Muscle of leg (tissue), 11 donors: ENCODE results near the gene PCSK1N. TPM values are rescaled to one million over a fixed set of nuclear protein-coding genes. Genes with fewer than 3 reads are reported as not detected.

Experiments
- DNase-seq: peaks from one replicate; pipeline ENCODE4 v3.0.0; 2013
- H3K27ac ChIP-seq: one replicate; pipeline ENCODE4 v1.5.1; 2013; ENCODE audit warnings: mild to moderate bottlenecking, low read length, control low read depth
- H3K27me3 ChIP-seq: one replicate; pipeline ENCODE4 v1.6.1; 2013; ENCODE audit warnings: low read length; ENCODE audit not compliant: control insufficient read depth, insufficient read depth
- H3K36me3 ChIP-seq: one replicate; pipeline ENCODE4 v1.6.1; 2013; ENCODE audit warnings: low read length; ENCODE audit not compliant: control insufficient read depth, insufficient read depth
- H3K4me1 ChIP-seq: one replicate; pipeline ENCODE4 v1.6.1; 2013; ENCODE audit warnings: low read length; ENCODE audit not compliant: control insufficient read depth, insufficient read depth
- H3K4me3 ChIP-seq: one replicate; pipeline ENCODE4 v1.5.1; 2013; ENCODE audit warnings: low read length, control low read depth
- H3K9me3 ChIP-seq: replicated peaks from 2 replicates; pipeline ENCODE4 v1.6.1; 2013; ENCODE audit warnings: low read depth, low read length; ENCODE audit not compliant: control insufficient read depth
- WGBS: methylation state at CpG from one replicate; pipeline ENCODE4 v1.1.5; 2013; ENCODE audit warnings: missing lambda C conversion rate; ENCODE audit not compliant: insufficient coverage; 5-methylcytosine and 5-hydroxymethylcytosine counted together
- polyA plus RNA-seq, 8 donors: library from polyadenylated mRNA; unstranded; fragments of 120-200 nt; gene quantifications; one replicate each; pipeline versions ENCODE4 v1.2.1 to v1.2.3, GENCODE V29; 2013; ENCODE audit warnings: inconsistent platforms in 1 of 8, low replicate concordance in 1 of 8; ENCODE audit not compliant: insufficient read length in 8 of 8, insufficient read depth in 1 of 8
- total RNA-seq: library from RNA; stranded (reverse); fragments of 120-200 nt; gene quantifications from one replicate; pipeline ENCODE4 v1.2.4, GENCODE V29; 2013

The PCSK1N gene
- total and polyA plus RNA-seq, 9 donors: 0.15 to 5.4 (median 0.26) TPM; not detected in 3

- Histone ChIP-seq H3K9me3 (no peaks in the 10 kb centered on the region), H3K27me3 (peaks cover 14% of the 10 kb centered on the region), H3K36me3 (no peaks in the 10 kb centered on the region), H3K4me3 (no peak overlapping the region), H3K27ac (no peak overlapping the region), H3K4me1 (no peaks in the 10 kb centered on the region)
- WGBS: 57% methylated on average over 5 of the region's 5 CpGs
- DNase-seq: no peak
Measured at GRCh38 chrX:48790477-48790876, 44.9 kb downstream of the PCSK1N start.

DNA sequence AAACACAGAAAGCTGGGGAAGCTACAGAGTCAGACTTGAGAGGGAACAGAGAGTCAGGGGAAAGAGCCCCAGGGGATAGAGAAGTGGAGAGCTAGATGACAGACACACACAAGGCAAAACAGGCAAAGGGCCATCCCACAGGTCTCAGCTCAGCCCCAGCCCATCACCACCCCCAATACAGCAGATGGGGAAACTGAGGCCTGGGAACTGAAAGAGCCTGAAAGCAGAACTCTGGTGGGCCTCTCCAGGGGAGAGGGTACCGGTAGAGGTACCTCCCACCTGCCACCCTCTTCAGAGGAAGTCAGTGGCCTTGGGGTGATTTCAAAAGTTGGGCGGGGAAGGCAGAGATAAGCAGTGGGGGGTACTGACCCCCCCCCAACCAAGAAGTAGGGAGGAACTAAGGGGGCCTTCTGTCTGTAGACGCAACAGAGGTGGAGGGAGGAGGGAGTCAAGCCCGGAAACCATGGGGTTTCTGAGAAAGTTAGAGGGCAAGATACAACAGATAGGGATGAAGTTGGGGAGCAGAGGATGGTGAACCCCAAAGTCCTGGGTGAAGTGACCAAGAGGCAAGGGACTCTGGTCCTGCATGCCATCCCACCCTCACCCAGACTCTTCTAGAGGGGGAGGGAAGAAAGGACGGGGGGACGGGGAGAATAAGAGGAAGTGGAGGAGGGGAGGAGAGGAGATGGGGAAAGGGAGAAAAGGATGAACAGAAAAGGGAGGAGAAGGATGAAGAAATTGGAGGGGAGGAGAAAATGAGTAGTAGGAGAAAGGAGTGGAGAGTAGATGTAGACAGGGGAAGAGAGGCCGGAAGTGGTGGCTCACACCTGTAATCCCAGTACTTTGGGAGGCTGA, 45.8 kb downstream of the PCSK1N start:
- Histone ChIP-seq H3K27me3 (peaks cover 12% of the 10 kb centered on the region), H3K36me3 (no peaks in the 10 kb centered on the region), H3K9me3 (no peaks in the 10 kb centered on the region), H3K4me3 (no peak overlapping the region), H3K27ac (no peak overlapping the region), H3K4me1 (no peaks in the 10 kb centered on the region)
- WGBS: 70% methylated on average over 3 of the region's 7 CpGs
- DNase-seq: no peak

DNA sequence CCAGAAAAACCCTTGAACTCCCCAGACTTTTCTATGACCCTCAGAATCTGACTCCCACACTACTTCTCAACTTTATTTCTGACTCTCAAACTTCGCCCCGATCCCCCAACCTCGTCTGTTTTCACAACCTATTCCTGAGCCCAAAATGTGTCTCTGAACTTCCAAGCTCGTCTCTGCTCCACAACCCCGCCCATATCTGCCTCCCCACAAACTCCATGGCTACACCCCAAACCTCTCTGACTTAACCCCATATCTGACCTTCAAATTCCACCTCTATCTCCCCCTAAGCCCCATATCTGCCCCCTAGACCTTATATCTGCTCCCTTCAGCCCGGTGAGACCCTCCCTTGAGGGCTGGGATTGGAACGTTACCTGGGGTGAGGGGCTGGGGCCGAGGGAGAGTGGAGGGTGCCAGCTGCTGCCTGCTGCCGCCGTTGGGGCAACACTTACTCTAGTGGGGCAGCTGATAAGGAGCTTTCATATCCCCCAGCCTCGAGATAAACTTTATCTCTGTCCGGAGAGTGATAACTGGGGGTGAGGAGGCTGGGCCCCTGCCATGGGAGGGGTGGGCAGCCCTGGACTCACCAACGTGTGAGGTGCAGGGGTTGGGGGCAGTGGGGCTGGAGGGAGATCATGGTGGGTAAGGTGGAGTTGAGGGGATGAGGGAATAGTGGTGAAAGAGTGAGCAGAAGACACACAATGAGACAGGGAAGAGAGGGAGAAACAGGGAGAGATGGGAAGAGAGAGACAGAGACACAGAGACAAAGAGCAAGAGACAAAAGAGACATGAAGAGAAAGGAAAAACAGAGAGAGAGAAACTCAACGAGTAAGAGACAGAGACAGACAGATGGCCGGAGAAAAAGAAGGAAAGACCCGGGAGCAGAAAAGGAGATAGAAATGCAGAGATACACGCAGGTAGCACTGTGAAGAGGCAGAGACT, 47.6 kb downstream of the PCSK1N start:
- Histone ChIP-seq H3K36me3 (no peaks in the 10 kb centered on the region), H3K4me3 (no peak overlapping the region), H3K9me3 (no peaks in the 10 kb centered on the region), H3K27me3 (peaks cover 11% of the 10 kb centered on the region), H3K4me1 (no peaks in the 10 kb centered on the region), H3K27ac (no peak overlapping the region)
- DNase-seq: no peak
- 56% methylated on average over 14 of the region's 17 CpGs for WGBS

DNA sequence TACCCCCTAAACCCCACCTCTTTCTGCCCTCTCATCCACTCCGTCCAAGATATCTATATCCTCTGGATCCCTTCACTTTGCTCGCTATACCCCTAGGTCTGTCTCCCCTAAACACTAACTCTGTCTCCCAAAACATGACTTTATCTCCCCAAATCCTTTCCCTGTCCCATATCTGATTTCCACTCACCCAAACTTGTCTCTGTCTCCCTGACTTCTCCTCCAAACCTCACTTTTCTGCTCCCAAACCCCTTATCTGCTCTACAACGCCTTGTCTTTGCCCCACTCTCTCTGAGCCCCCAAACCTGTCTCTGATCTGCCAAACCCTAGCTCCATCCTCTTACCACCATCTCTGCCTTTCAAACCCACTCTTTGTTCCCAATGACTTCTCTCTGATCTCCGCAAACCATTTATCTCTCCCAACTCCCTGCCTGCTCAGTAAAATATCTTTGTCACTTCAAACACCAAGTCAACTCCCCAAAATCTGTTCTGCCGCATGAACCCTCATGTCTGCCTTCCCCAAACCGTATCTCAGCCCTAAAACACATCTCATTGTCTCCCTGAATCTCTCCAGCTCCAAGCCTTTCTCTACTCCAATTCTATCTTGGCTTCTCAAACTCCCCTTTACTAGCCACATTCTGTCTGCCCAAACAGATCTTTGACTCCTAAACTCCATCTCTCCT, 48.4 kb downstream of the PCSK1N start:
- DNase-seq: no peak
- Histone ChIP-seq H3K36me3 (no peaks in the 10 kb centered on the region), H3K27me3 (peaks cover 11% of the 10 kb centered on the region), H3K4me1 (no peaks in the 10 kb centered on the region), H3K27ac (no peak overlapping the region), H3K9me3 (no peaks in the 10 kb centered on the region), H3K4me3 (no peak overlapping the region)
- 64% methylated on average over 6 of the region's 6 CpGs for WGBS

DNA sequence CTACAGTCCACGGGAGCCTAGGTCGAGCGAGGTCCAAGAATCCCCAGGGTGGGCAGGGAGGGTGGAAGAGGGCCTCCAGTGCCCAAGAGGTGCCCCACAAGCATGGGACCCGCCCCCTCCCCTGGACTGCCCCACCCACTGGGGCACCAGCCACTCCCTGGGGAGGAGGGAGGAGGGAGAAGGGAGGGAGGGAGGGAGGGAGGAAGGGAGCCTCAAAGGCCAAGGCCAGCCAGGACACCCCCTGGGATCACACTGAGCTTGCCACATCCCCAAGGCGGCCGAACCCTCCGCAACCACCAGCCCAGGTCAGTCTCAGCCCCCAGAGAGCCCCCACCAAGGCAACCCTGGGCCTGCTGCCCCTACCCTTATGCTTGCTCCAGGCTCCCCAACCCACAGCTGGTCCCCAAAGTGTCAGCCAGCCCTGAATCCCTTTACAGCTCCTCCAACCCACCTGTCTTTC, 49.0 kb downstream of the PCSK1N start, which contains the start of gene GATA1:
TSS of gene GATA1 (plus strand) at position 250 of the 460 bp plus-strand sequence. CDS start 4,520 bp downstream, outside the sequence.
- Histone ChIP-seq H3K4me1 (no peaks in the 10 kb centered on the region), H3K27me3 (peaks cover 11% of the 10 kb centered on the region), H3K4me3 (no peak within 1 kb of the TSS), H3K36me3 (no peaks in the 10 kb centered on the region), H3K9me3 (no peaks in the 10 kb centered on the region), H3K27ac (no peak within 1 kb of the TSS)
- 85% methylated on average over 3 of the region's 7 CpGs for WGBS
- no peak for DNase-seq

DNA sequence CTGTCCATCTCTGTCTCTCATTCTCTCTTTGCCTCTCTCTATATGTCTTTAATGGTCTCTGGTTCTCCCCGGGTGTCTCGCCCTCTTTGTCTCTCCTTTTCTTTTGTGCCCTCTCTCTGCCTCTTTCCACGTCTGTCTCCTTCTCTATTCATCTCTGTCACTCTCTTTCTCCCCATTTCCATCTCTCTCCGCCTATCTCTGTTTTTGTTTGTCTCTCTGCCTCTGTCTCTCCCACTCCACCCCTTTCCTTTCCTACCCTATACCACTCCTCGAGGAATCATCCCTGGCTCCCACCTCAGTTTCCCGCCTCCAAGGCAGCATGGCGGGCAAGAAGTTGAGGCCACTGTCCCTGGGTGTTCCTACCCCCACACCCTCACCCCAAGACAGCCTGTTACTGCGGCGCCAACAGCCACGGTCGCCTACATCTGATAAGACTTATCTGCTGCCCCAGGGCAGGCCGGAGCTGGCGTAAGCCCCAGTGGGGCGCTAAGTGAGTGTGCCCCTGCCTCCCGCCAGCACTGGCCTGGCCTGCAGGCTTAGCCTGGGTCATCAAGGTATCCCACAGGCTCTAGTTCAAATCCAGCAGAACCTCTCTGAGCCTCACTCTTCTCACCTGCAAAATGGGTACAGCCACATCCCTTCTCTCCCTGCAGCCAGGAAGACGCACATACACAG, 49.7 kb downstream of the PCSK1N start:
- no peak for DNase-seq
- 75% methylated on average over 13 of the region's 16 CpGs for WGBS
- Histone ChIP-seq H3K27me3 (peaks cover 11% of the 10 kb centered on the region), H3K9me3 (no peaks in the 10 kb centered on the region), H3K36me3 (no peaks in the 10 kb centered on the region), H3K4me1 (no peaks in the 10 kb centered on the region), H3K4me3 (no peak overlapping the region), H3K27ac (no peak overlapping the region)

DNA sequence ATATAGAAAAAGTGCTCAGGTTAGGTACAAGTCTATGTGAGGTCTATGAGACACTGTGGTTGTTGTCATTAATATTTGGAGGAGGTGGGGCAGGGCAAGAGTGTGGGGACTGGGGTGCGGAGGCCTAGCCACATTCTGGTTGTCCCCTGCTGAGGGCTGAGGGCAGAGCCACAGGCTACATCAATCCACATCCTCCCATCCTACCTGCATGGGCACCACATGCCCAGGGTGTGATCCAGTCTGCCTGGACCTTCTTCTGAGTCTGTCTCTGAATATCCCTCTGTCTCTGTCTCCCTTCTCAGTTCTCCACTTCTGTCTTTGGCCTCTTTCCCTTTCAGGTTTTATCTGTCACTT, 50.2 kb downstream of the PCSK1N start:
- no peak for DNase-seq
- H3K4me1 ChIP-seq: no peaks in the 10 kb centered on the region
- no peaks in the 10 kb centered on the region for H3K36me3 ChIP-seq
- peaks cover 11% of the 10 kb centered on the region for H3K27me3 ChIP-seq
- 60% methylated on average over 1 of the region's 1 CpG for WGBS
- H3K4me3 ChIP-seq: no peak overlapping the region
- H3K27ac ChIP-seq: no peak overlapping the region
- no peaks in the 10 kb centered on the region for H3K9me3 ChIP-seq

DNA sequence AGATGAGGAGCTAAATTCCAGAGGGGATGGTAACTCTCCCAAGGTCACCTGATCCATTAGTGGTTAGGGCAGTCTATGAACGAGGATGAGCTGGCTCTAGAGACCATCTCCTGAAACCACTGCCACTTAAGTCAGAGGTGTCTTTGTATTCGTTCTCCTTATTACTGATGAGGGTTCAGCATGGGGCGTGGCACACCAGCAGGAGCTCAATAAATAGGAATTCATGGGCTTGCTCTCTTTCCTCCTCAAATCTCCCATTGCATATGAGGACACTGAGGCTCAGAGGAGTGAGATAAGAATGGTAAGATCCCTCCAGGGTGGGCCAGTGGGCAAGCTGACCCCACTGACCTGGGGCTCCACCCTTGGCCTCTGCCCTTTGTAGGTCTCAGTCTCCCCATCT, 50.7 kb downstream of the PCSK1N start:
- WGBS: no CpG with 5 or more reads among the region's 3 CpGs
- no peaks in the 10 kb centered on the region for H3K4me1 ChIP-seq
- no peaks in the 10 kb centered on the region for H3K36me3 ChIP-seq
- DNase-seq: no peak
- no peaks in the 10 kb centered on the region for H3K9me3 ChIP-seq
- no peak overlapping the region for H3K4me3 ChIP-seq
- H3K27ac ChIP-seq: no peak overlapping the region
- H3K27me3 ChIP-seq: peaks cover 11% of the 10 kb centered on the region

GRCh38 chrX:48782795-48783194, 52.6 kb downstream of the PCSK1N start:
- Histone ChIP-seq H3K4me3 (no peak overlapping the region), H3K9me3 (no peaks in the 10 kb centered on the region), H3K36me3 (no peaks in the 10 kb centered on the region), H3K27me3 (peaks cover 9% of the 10 kb centered on the region), H3K27ac (no peak overlapping the region), H3K4me1 (no peaks in the 10 kb centered on the region)
- no peak for DNase-seq
- WGBS: 84% methylated on average over 3 of the region's 13 CpGs
